HG03457 (cell line): Measurements from ENCODE around the gene FCF1.
A peak's percentile ranks its signal among the peaks of the same experiment; 100 is the strongest.
"Not testable (repeated sequence)": the region's sequence is repeated elsewhere in the genome, so short reads cannot be mapped to it uniquely, and the experiment has no call there.

Experiments used
- ATAC-seq: cut with Tn5 transposase; IDR thresholded peaks from one replicate; pipeline ENCODE4 v1.9.1; 2021; ENCODE audit warnings: moderate number of reproducible peaks; ENCODE audit not compliant: unreplicated experiment

FCF1 gene

DNA sequence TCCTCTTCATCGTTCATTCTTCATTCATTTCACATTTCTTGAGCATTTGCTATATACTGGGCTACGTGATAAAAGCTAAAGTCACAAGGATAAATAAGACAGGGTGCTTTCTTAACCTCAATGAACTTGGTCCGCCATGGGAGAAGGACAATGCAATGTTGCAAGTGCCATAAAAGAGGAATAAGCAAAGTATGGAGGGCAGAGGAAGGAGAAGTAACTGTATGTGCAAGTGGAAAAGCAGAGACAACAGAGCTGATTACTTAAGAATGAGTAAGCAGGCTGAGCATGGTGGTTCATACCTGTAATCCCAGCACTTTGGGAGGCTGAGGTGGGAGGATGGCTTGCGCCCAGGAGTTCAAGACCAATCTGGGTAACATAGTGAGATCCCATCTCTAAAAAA, 14.5 kb upstream of the FCF1 start:
- ATAC-seq = no peak

DNA sequence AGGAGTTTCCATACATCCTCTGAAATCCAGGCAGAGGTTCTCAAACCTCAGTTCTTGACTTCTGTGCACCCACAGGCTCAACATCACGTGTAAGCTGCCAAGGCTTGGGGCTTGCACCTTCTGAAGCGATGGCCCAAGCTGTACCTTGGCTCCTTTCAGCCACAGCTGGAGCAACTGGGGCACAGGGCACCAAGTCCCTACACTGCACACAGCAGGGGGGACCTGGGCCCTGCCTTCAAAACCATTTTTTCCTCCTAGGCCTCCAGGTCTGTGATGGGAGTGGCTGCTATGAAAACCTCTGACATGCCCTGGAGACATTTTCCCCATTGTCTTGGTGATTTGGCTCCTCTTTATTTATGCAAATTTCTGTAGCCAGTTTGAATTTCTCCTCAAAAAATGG, 10.7 kb upstream of the FCF1 start:
- no peak for ATAC-seq

DNA sequence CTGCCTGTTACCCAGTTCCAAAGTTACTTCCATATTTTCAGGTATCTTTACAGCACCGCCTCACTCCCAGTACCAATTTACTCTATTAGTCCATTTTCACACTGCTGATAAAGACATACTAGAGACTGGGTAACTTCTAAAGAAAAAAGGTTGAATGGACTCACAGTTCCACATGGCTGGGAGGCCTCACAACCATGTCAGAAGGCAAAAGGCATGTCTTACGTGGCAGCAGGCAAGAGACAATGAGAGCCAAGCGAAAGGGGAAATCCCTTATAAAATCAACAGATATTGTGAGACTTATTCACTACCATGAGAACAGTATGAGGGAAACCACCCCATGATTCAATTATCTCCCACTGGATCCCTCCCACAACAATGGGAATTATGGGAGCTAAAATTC, 9.9 kb upstream of the FCF1 start:
- ATAC-seq = no peak

DNA sequence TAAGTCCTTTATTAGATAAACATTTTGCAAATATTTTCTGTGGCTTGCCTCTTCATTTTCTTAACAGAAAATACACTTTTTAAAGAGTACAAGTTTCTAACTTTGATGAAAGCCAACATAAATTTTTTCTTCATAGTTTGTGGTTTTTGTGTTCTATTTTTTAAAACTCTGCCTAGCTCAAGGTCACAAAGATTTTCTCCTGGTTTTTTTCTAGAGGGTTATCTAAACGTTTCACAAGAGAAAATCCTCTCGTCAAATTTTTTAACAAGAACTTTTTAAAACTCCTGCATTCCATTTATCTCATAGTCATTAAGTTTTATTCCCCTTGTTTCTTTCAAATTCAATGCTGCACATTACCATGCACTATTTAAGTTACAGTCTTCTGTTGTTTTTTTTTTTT, 8.3 kb upstream of the FCF1 start:
- no peak for ATAC-seq

DNA sequence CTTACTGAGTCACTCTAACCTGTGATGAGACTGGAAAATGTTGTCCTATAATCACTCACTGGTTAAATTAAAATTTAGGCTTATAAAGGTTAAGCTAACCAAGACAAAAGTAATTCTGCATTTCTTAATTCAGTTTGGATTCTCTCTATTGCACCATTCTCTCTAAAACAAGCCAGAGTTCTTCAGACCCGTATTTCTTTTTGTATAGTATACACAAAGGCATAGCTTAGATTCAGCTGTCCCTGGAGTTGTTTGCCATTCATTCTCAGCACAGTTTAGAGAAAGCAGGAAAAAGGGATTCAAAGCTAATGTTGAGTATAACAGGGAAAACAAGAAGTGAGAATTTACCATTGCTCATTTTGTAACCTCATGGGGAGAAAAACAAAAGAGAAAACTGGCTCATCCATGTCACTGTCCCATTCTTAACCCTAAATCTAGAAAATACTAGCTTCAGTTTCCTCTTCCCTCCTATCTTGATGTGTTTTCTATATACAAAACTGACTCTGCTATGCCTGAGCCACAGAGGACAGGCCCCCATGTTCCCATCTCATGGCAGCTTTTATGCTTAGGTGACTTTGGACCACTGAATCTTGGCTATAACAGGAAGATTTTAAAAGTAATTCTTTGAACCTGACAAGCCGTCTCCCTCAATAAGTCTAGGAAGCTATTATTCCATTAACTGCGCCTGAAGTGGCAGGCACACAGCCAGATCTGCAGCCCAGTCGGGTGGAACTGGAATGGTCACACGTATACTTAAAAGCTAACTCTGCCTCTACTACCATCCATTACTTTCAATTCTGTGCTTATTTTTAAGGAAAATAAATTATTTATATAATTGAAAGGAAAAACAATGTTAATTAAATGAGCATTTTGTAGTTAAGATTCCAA, 7.1 kb upstream of the FCF1 start:
- no peak for ATAC-seq

DNA sequence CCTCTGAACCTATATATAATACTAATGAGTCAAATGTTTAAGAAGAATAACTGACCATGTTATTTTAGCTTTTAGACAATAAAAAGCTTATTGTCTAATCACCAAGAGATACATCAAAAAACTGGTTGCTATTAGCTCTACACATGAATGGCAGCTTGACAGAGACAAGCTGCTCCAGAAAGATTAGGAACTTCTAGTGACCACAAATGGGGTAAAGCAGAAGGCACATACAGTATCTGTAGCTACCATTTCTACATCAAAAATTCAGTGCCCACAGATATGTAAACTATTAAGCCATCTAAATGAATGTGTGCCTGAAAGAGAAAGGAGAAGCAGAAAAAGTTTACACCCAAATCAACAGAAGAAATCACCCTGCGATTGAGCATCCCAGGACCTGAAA, 2.5 kb upstream of the FCF1 start:
- no peak for ATAC-seq

DNA sequence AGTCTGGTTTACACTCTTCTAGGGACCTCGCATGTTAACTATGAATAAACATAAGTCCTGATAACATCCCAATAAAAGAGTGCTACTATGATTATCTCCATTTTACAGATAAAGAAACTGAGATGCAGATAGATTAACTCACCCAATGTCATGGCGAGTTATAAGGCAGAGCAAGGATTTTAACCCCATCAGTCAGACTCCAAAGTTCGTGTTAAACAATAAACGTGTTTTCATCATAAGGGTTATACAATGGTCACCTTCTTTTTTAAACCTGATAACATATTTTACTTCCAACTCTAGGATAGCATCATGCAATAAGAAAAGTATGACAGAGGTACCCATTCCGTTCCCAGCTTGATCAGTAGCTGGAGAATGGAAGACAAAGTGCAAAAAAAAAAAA, 1.3 kb upstream of the FCF1 start:
- ATAC-seq = no peak

DNA sequence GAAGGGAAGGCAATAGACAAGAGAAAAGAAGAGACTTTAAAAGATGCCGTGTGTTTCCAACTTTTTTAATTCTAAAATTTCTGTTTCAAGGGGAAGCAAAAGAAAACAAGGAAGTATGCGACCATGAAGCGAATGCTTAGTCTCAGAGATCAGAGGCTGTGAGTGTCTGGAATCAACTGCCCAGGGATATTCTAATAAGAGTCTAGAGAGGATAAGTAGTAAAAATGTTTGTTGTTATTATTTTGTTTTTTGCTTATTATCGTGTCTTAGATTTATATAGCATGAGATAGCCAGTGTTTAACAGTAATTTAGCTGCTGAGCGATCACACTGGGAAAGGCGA, 421 bp downstream of the FCF1 start:
- ATAC-seq = no peak

DNA sequence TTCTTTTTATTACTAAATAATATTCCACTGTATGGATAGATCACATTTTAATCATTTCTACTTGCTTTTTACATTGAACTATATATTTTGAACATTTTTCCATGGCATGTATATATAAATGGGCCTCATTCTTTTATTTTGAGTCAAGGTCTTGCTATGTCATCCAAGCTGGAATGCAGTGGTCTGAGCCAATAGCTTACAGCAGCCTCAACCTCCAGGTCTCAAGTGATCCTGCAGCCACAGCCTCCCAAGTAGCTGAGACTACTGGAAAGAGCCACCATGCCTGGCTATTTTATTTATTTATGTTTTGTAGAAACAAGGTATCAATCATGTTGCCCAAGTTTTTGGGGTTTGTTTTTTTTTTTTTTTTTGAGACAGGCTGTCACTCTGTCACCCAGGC, 7.6 kb downstream of the FCF1 start:
- no peak for ATAC-seq

DNA sequence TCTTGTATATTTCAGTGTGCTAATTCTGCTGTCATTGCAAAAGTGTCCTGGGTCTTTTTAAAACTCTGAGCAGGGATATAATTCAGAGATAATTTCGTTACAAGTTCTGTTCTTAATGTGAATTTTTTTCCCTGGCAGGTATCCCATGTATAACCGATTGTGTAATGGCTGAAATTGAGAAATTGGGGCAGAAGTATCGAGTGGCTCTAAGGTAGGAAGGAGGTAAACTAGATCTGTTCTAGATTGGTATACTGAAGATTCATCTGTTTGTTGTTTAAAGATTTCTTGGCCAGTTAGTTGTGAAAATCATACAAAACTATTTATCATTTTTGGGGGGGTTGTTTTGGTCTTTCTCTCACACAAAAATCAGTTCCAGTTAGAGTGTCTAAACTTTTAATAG, 10.2 kb downstream of the FCF1 start:
- ATAC-seq = no peak

DNA sequence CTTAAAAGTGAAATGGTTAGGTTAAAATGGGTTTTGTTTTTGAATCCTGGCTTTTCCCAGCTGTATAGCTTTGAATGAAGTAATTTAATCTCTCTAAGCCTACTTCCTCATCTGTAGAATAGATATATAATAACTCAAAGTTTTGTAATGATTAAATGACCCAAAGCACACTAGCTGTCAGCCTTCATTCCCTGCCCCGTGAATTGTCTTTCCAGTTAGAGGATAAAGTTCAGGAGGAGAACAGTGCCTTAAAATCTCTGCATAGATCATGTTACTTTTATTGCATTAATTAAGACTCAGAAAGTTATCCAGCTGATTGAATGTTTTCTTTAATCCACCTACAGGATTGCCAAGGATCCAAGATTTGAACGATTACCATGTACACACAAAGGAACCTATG, 19.4 kb downstream of the FCF1 start:
- no peak for ATAC-seq

DNA sequence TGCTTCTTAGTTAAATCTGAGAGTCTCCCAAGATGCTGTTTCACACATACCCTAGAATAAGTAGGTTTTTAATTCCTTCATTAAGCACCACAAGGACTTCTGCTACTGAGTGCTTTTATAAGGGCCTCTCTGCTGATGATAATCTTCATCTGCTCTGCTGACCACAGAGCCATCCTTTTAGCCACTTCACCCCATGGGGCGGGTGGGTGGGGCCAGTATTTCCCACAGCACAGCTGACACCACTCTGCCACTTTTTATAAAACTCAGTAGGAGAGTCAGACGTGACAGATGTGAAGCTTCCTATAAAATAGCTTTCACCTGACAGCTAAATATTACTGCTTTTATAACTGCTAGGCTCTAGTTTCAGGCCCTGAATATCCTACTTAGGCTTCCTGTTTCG, 20.3 kb downstream of the FCF1 start:
- no peak for ATAC-seq

DNA sequence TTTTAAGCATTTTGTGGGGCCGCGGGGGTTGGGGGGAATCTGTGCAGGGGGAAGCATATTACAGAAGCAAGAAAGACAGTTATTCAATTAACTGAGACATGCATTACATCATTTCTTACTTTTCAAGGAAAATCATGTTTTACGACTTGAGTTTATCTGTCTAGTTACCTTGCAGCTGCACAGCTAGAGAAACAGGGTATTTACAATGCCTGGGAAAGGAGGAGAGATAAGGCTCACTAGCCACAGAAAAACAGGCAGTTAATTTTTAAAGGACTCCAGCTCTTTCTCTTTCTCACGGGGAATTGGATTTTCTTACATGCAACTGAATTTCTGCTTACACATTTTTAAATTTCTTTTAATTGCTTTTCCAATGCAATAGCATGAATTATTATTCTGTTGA, 22.2 kb downstream of the FCF1 start:
- no peak for ATAC-seq

DNA sequence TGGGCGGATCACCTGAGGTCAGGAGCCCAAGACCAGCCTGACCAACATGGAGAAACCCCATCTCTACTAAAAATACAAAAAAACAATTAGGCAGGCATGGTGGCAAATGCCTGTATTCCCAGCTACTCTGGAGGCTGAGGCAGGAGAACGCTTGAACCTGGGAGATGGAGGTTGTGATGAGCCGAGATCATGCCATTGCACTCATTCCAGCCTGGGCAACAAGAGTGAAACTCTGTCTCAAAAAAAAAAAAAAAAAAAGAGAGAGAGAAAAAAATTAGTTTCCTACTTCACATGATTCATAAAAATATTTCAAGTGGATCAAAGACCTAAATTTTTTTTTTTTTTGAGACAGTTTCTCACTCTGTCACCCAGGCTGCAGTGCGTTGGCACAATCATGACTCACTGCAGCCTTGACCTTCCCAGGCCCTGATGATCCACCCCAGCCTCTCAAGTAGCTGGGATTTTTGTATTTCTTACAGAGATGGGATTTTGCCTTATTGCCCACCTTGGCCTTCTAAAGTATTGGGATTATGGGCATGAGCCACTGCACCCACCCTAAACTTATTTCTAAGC, 24.9 kb downstream of the FCF1 start:
- no peak for ATAC-seq

DNA sequence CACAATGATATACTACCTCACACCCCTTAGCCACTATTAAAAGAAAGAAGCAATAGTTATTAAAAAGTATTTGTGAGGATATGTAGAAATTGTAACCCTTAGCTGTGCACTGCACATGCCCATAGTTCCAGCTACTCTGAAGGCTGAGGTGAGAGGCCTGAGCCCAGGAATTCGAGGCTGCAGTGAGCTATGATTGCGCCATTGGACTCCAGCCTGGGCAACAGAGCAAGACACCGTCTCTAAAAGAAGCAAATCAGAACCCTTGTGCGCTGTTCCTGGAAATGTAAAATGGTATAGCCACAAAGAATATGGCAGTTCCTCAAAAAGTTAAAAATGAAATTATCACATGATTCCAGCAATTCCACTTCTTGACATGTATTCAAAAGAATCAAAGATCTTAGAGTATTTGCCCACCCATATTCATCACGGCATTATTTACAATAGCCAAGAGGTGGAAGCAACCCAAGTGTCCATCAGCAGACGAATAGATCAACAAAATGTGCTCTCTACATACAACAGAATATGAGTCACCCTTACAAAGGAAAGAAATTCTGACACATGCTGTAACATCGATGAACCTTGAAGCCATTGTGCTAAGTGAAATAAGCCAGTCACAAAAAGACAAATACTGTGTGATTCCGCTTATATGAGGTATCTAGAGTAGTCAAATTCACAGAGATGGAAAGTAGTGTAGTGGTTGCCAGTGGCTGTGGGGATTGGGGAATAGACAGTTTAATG, 26.5 kb downstream of the FCF1 start:
- no peak for ATAC-seq

DNA sequence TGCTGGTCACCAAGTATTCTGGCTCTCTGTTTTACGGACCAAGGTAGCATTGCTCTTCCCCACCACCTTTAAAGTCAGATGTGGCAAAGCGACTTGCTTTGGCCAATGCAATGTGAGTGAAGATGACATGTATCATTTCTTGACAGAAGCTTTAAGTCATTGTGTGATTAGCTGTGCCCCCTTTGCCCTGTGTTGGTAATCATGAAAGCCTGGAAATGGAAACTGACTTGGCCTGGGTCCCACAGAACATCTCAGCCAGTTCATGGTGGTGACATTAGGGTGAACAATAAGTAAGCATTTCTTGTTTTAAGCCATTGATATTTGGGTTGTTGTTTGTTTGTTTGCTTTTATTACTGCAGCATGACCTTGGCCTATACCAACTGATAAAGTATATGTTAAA, 34.3 kb downstream of the FCF1 start:
- no peak for ATAC-seq

DNA sequence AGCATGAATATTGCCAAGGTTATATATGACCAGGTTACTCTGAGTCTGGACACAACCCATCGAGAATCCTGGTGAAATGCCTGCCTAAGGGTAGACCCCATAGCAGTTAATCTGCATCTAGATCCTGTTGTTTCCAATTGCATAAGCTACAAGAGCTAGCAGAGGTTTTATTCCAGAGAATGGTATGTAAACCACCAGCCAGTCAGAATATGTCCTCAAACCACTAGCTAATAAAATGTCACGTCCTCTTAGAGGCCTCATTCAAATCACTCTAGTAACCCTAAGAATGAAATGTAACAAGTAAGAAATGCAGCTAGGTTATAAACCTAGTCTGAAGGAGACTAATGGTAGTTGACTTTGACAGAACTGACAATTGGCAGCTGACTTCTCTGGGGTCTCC, 41.2 kb downstream of the FCF1 start:
- no peak for ATAC-seq

DNA sequence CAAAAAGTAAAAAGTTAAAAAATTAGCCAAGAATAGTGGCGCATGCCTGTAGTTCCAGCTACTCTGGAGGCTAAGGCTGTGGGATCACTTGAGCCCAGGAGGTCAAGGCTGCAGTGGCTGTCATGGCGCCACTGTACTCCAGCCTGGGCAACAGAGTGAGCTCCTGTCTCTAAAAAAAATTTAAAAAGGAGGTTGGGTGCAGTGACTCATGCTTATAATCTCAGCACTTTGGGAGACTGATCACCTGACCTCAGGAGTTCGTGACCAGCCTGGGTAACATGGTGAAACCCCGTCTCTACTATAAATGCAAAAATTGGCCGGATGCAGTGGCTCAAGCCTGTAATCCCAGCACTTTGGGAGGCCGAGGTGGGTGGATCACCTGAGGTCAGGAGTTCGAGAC, 42.0 kb downstream of the FCF1 start:
- ATAC-seq = no peak

DNA sequence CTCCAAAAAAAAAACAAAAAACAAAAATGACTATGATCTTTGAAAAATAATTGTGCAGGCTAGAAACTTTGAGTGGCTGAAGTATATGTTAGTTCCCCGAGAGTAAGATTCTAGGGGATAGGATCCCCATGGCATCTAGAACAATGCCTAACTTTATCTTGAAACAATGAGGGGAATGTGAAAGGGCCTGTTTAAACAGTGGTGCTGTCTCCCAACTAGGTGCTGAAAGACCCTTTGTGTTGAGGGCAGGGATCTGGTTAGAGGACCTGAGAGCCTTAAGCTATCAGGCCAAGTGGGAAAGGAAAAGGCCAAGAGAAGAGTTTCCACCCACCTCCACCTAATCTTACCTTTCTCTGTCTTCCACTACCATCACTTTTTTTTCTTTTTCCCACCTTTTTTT, 43.4 kb downstream of the FCF1 start:
- ATAC-seq = no peak

DNA sequence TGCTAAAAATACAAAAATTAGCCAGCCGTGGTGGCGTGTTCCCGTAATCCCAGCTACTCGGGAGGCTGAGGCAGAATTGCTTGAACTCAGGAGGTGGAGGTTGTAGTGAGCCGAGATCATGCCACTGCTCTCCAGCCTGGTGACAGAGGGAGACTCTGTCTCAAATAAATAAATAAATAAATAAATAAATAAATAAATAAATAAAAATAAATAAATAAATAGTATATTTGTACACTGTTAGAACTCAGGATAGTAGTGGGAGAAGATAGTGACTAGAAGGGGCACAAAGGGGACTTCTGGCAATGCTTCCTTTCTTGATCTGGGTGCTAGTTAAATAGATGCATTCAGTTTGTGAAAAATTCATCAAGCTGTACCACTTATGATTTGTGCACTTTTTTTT, 45.6 kb downstream of the FCF1 start:
- ATAC-seq = not testable (repeated sequence)

DNA sequence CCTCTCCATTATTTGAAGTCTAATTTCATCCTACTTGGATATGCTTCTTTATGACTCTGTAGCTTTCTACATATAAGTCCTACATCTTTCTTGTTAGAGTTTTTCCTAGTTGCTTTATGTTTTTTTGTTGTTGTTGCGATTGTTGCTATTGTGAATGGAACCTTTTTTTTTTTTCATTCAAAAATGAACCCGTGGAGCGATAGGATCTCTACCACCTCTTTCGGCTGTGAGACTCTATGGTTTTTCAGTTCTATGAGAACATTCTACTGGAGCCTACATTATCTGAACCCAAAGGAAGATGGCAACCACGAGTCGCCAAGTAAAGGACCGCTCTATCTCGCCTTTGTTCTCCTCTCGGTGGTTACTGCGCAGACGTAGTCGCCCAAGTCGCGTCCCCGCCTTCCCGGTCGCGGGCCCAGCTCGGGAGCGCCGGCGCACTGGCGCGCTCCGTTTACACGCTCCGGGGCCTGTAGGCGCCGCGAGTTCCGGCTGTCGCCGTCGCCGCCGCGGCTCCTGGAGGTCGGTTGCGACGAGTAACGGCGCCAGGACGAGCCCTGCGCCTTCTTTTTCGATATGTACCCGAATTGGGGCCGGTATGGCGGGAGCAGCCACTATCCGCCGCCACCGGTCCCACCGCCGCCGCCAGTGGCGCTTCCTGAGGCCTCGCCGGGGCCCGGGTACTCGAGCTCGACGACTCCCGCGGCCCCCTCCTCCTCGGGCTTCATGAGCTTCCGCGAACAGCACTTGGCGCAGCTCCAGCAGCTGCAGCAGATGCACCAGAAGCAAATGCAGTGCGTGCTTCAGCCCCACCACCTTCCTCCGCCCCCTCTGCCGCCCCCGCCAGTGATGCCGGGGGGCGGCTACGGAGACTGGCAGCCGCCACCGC, 50.2 kb downstream of the FCF1 start, which contains the start of gene YLPM1:
Gene YLPM1 (plus strand): TSS at position 400 of the 886 bp plus-strand sequence. CDS start 174 bp downstream, at position 574.
- ATAC-seq = peak; percentile 89
